K562 (cell line): ENCODE data around the gene CNPY2. TPM values are rescaled to one million over a fixed set of nuclear protein-coding genes. Genes with fewer than 3 reads are reported as not detected.

Experiments
- ATAC-seq: fragments of 200-7000 bp; cut with Tn5 transposase; 3 replicates; pipeline ENCODE4 v1.9.1; 2020; ENCODE audit warnings: moderate library complexity
- BruUV-seq: library from RNA; stranded (reverse); fragments of 400-500 nt; replicated peaks from 2 replicates; lab custom pipeline; 2021; lab: Mats Ljungman, UMichigan
- CTCF ChIA-PET: fragments of 300-600 bp; formaldehyde crosslinking; extraction: SDS; loops from one replicate; lab custom pipeline; 2021; ENCODE audit warnings: low intra/inter-chr PET ratio; lab: Yijun Ruan, JAX
- POLR2A ChIA-PET: fragments of 300-600, 350-650 bp; sonication (Branson Sonifier 250); formaldehyde crosslinking; extraction: SDS; loops from one replicate; lab custom pipeline; 2021; ENCODE audit warnings: antibody characterized with exemption, inconsistent platforms; lab: Yijun Ruan, JAX
- DNase-seq, 4 experiments: peaks; one replicate each; pipeline versions ENCODE4 v3.0.0 to v3.0.0-alpha.2; 2011 to 2018; ENCODE audit warnings: low spot score in 3 of 4, mixed read lengths in 3 of 4; ENCODE audit errors: extremely low read depth in 1 of 4
- FAIRE-seq: peaks from 2 replicates; lab custom pipeline; 2011; peaks lifted over from hg19 to GRCh38; lab: Jason Lieb, UNC
- H2AFZ ChIP-seq: 2 replicates; pipeline ENCODE4 v1.6.0; 2011; ENCODE audit warnings: low read depth, low read length, control low read depth, inconsistent platforms
- H3K27ac ChIP-seq: fragments of 200-600 bp; 3 replicates; pipeline ENCODE4 v1.8.0; 2011; ENCODE audit warnings: low read depth, mild to moderate bottlenecking, control low read depth, inconsistent platforms, low read length, moderate library complexity, mixed read lengths; ENCODE audit errors: extremely low read depth
- H3K27me3 ChIP-seq, 2 experiments: fragments of 300-600 bp in 1 of 2; 2 replicates in 1 of 2; 3 replicates in 1 of 2; pipeline versions ENCODE4 v1.6.0 to v1.8.0; 2011; ENCODE audit warnings: inconsistent platforms in 2 of 2, low read length in 2 of 2, mild to moderate bottlenecking in 1 of 2, mixed read lengths in 1 of 2, moderate library complexity in 1 of 2; ENCODE audit not compliant: control insufficient read depth in 2 of 2, insufficient read depth in 2 of 2
- H3K36me3 ChIP-seq: fragments of 300-600 bp; 3 replicates; pipeline ENCODE4 v1.8.0; 2011; ENCODE audit warnings: mild to moderate bottlenecking, low read length, inconsistent platforms; ENCODE audit not compliant: control insufficient read depth, insufficient read depth
- H3K4me1 ChIP-seq, 2 experiments: fragments of 200-600 bp in 1 of 2; replicated peaks in 1 of 2; 2 replicates in 1 of 2; 3 replicates in 1 of 2; pipeline versions ENCODE4 v1.5.1 to v1.8.0; 2011; ENCODE audit warnings: inconsistent platforms in 2 of 2, low read length in 2 of 2, mild to moderate bottlenecking in 1 of 2, mixed read lengths in 1 of 2, moderate library complexity in 1 of 2; ENCODE audit not compliant: control insufficient read depth in 2 of 2, insufficient read depth in 2 of 2
- H3K4me2 ChIP-seq: 2 replicates; pipeline ENCODE4 v1.6.1; 2011; ENCODE audit warnings: low read length, control low read depth, inconsistent platforms, mixed read lengths; ENCODE audit not compliant: insufficient read depth
- H3K4me3 ChIP-seq: fragments of 200-600 bp; sonication (generic), shearing (Covaris generic); 2 replicates; pipeline ENCODE4 v1.5.1; 2016; ENCODE audit warnings: control low read depth, inconsistent platforms
- H3K79me2 ChIP-seq: fragments of 200-600 bp; 3 replicates; pipeline ENCODE4 v1.8.0; 2011; ENCODE audit warnings: low read length, inconsistent platforms; ENCODE audit not compliant: control insufficient read depth, insufficient read depth
- H3K9ac ChIP-seq, 2 experiments: 2 replicates each; pipeline versions ENCODE4 v1.6.0 to v1.6.1; 2011; ENCODE audit warnings: low read depth in 2 of 2, low read length in 2 of 2, control low read depth in 1 of 2, inconsistent platforms in 1 of 2, mild to moderate bottlenecking in 1 of 2, mixed read lengths in 1 of 2; ENCODE audit not compliant: insufficient read depth in 1 of 2
- H3K9me1 ChIP-seq: one replicate; pipeline ENCODE4 v1.6.0; 2011; ENCODE audit warnings: inconsistent platforms, mild to moderate bottlenecking, low read length, moderate library complexity; ENCODE audit not compliant: control insufficient read depth, insufficient read depth
- H3K9me3 ChIP-seq: replicated peaks from 2 replicates; pipeline ENCODE4 v1.5.1; 2011; ENCODE audit warnings: low read depth, low read length, inconsistent platforms; ENCODE audit not compliant: control insufficient read depth, insufficient read depth
- H4K20me1 ChIP-seq: replicated peaks from 2 replicates; pipeline ENCODE4 v1.6.1; 2011; ENCODE audit warnings: low read length, inconsistent platforms, mixed read lengths; ENCODE audit not compliant: control insufficient read depth, insufficient read depth
- CBX5 ChIP-seq: IDR thresholded peaks from 2 replicates; pipeline ENCODE4 v1.6.1; 2014; ENCODE audit warnings: low read depth, borderline replicate concordance
- ETS2 ChIP-seq: IDR thresholded peaks from 2 replicates; pipeline ENCODE4 v1.6.1; 2016; ENCODE audit warnings: borderline replicate concordance, missing genetic modification characterization, mild to moderate bottlenecking, moderate library complexity, missing compliant biosample characterization; ENCODE audit not compliant: poor library complexity, severe bottlenecking
- HDAC8 ChIP-seq: fragments of 450-650 bp; IDR thresholded peaks from 2 replicates; pipeline ENCODE4 v1.6.1; 2016; ENCODE audit warnings: mild to moderate bottlenecking, missing genetic modification characterization, moderate library complexity, missing compliant biosample characterization
- HNRNPK ChIP-seq: fragments of 200-400 bp; formaldehyde crosslinking; IDR thresholded peaks from one replicate; pipeline ENCODE4 v1.6.1; 2018; ENCODE audit warnings: mild to moderate bottlenecking, low read depth, low read length; ENCODE audit not compliant: poor library complexity, severe bottlenecking
- PHB2 ChIP-seq: fragments of 450-650 bp; IDR thresholded peaks from 2 replicates; pipeline ENCODE4 v1.6.1; 2017; ENCODE audit warnings: low read depth
- SFPQ ChIP-seq: fragments of 200-400 bp; formaldehyde crosslinking; IDR thresholded peaks from 2 replicates; pipeline ENCODE4 v1.6.1; 2017; ENCODE audit warnings: mild to moderate bottlenecking, low read depth, low read length, moderate library complexity
- SMAD3 ChIP-seq: fragments of 450-650 bp; formaldehyde crosslinking; conservative IDR thresholded peaks from 2 replicates; pipeline ENCODE4 v1.4.0; 2020; ENCODE audit warnings: mild to moderate bottlenecking
- THAP12 ChIP-seq: fragments of 250-450 bp; sonication (Bioruptor Pico); IDR thresholded peaks from 2 replicates; pipeline ENCODE4 v1.9.0; 2021; ENCODE audit warnings: mild to moderate bottlenecking, inconsistent platforms
- ZC3H8 ChIP-seq: fragments of 450-650 bp; IDR thresholded peaks from 2 replicates; pipeline ENCODE4 v1.6.1; 2017
- whole genome bisulfite sequencing: fragments of 100-300 bp; shearing (Covaris generic); methylation state at CpG from one replicate; pipeline ENCODE4 v1.1.6; 2016; ENCODE audit warnings: low coverage, mixed read lengths; ENCODE audit not compliant: insufficient coverage; ENCODE audit errors: missing lambda C conversion rate; 5-methylcytosine and 5-hydroxymethylcytosine counted together
- in situ Hi-C: fragments of 300-500 bp; cut with MboI; formaldehyde crosslinking; loops from 4 replicates; pipeline ENCODE4 v1.15.0; 2018; ENCODE audit warnings: inconsistent platforms, mixed read lengths
- intact Hi-C: fragments of 100-400 bp; cut with micrococcal nuclease; formaldehyde crosslinking; loops from 2 replicates; pipeline ENCODE4 v1.14.2; 2022
- polyA plus RNA-seq, 8 experiments: library from polyadenylated mRNA; depleted of rRNA in 4 of 8; stranded (reverse) in 5 of 8; unstranded in 3 of 8; fragments of >200 nt; fragmentation: Nextera tagmentation in 2 of 8; fragmentation: Illumina TruSeq in 1 of 8; extraction: Ambion mirVana in 2 of 8; extraction: Trizol in 1 of 8; gene quantifications; 2 replicates each; pipeline versions ENCODE4 v1.2.1 to v1.2.3, GENCODE V29; 2011 to 2014; ENCODE audit warnings: inconsistent platforms in 1 of 8, missing spikeins in 1 of 8
- total RNA-seq, 7 experiments: library from RNA; depleted of rRNA in 6 of 7; stranded (reverse); fragments of >200 nt in 6 of 7; fragmentation: Illumina TruSeq in 2 of 7; extraction: Trizol in 2 of 7; gene quantifications; 2 replicates each; pipeline versions ENCODE4 v1.2.1 to v1.2.3, GENCODE V29; 2011 to 2021; ENCODE audit warnings: low replicate concordance in 1 of 7

The CNPY2 gene
- total and polyA plus RNA-seq, 9 of the 15 experiments (the other 6 are each of a cell fraction or from before 2014, with no cell fraction given): 33.8 to 190 (median 138) TPM

- no peak for DNase-seq
- no peaks in the 10 kb centered on the region for H3K27me3 ChIP-seq
- no peak overlapping the region for H3K27ac ChIP-seq
- TF ChIP-seq THAP12 (CRISPR knock-in tag) (no peak), ZC3H8 (no peak), CBX5 (no peak), ETS2 (tag) (no peak), PHB2 (no peak), SMAD3 (CRISPR knock-in tag) (no peak), HNRNPK (no peak), SFPQ (no peak), HDAC8 (tag) (no peak)
- peaks cover 4% of the 10 kb centered on the region for H3K9me1 ChIP-seq
- H3K4me2 ChIP-seq: no peak overlapping the region
- no peak for ATAC-seq
- H3K79me2 ChIP-seq: no peaks in the 10 kb centered on the region
- H3K9me3 ChIP-seq: no peaks in the 10 kb centered on the region
- no TSS peak for BruUV-seq
- no peak overlapping the region for H3K4me3 ChIP-seq
- ChIA-PET POLR2A (interaction anchor here (0.6 to 19.4 kb wide), 7 partner anchors 4 to 121 kb away, joined by 3 to 274 read pairs (median 3); partner anchors contain the start of genes APOF, IL23A, PAN2 and STAT2), CTCF (no interaction called here)
- in situ Hi-C loops (no loop called here), intact Hi-C loops (no loop called here)
- H3K4me1 ChIP-seq: no peaks in the 10 kb centered on the region; a peak in 1 of 5 replicates
- no peak overlapping the region for H2AFZ ChIP-seq
- WGBS: 90% methylated on average over 2 of the region's 2 CpGs
- H3K9ac ChIP-seq: no peak overlapping the region; a peak in 1 of 4 replicates
- H3K36me3 ChIP-seq: peaks cover 83% of the 10 kb centered on the region; the same call in 2 of the 3 replicates
- no peaks in the 10 kb centered on the region for H4K20me1 ChIP-seq
- FAIRE-seq: no peak
These were observed 34.9 kb upstream of the CNPY2 start for GRCh38 chr12:56350662-56351061.
